ENCODE measurements around the gene CDKN1C. TPM values are rescaled to one million over a fixed set of nuclear protein-coding genes. Genes with fewer than 3 reads are reported as not detected.

CDKN1C gene
- total RNA-seq, 1 experiment from 2014 or later = 15.4 TPM

DNA sequence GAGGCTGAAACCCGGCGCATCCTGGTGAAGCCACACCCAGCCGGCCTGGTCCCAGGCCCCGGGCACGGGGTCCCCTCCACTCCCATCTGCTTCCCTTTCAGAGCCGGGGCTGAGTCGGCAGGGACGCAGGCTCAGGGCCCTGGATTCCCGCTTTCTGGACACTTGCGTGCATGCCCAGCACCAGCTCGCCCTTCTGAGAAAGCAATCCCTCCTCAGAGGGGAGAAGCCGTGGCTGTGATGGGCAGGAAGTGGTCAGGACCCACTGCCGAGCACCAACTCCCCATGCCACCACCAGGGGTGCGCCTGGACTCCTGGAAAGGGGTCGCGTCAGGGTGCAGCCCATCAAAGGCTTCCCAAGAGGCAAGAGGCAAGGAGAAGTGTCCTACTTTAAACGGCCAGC lies 15.1 kb downstream of the CDKN1C start:
- H3K56ac ChIP-seq (ENCODE audit: insufficient read length, low read depth, low read length) = no peak overlapping the region
- H4K91ac ChIP-seq (ENCODE audit: insufficient read length, low read depth, low read length) = no peak overlapping the region
- no peaks in the 10 kb centered on the region for H3K9me3 ChIP-seq (ENCODE audit: control insufficient read depth, low read depth, low read length)
- H2BK12ac ChIP-seq (ENCODE audit: insufficient read length, low read depth, low read length) = no peak overlapping the region
- H3K36me3 Mint-ChIP-seq (ENCODE audit: insufficient read depth in 1 of 3, low read depth in 3 of 3) = peaks cover 0 to 11% (median 4%) of the 10 kb centered on the region in 3 experiments; a peak in 5 of 7 replicates
- H3K4me1 ChIP-seq (ENCODE audit: insufficient read depth, low read length) = no peaks in the 10 kb centered on the region
- H2BK20ac ChIP-seq (ENCODE audit: low read depth, low read length, poor library complexity, severe bottlenecking) = no peak overlapping the region
- DNase-seq = peak; percentile 52
- H3T11ph ChIP-seq (ENCODE audit: low read length) = no peak overlapping the region
- H3K27ac ChIP-seq (ENCODE audit: insufficient read length, low read depth, low read length) = no peak overlapping the region
- no peak overlapping the region for H2AFZ ChIP-seq (ENCODE audit: low read length)
- H3K79me2 ChIP-seq (ENCODE audit: insufficient read depth, low read length) = no peaks in the 10 kb centered on the region
- no peak overlapping the region for H3K4me2 ChIP-seq (ENCODE audit: insufficient read depth, insufficient read length, low read length)
- H3K4me3 Mint-ChIP-seq = no peak overlapping the region
- H2BK120ac ChIP-seq (ENCODE audit: low read depth, low read length, poor library complexity, severe bottlenecking) = no peak overlapping the region
- H3K18ac ChIP-seq (ENCODE audit: insufficient read length, low read depth, low read length) = no peak overlapping the region
- TF ChIP-seq, protein P1, sequence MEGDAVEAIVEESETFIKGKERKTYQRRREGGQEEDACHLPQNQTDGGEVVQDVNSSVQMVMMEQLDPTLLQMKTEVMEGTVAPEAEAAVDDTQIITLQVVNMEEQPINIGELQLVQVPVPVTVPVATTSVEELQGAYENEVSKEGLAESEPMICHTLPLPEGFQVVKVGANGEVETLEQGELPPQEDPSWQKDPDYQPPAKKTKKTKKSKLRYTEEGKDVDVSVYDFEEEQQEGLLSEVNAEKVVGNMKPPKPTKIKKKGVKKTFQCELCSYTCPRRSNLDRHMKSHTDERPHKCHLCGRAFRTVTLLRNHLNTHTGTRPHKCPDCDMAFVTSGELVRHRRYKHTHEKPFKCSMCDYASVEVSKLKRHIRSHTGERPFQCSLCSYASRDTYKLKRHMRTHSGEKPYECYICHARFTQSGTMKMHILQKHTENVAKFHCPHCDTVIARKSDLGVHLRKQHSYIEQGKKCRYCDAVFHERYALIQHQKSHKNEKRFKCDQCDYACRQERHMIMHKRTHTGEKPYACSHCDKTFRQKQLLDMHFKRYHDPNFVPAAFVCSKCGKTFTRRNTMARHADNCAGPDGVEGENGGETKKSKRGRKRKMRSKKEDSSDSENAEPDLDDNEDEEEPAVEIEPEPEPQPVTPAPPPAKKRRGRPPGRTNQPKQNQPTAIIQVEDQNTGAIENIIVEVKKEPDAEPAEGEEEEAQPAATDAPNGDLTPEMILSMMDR (conservative IDR thresholded peaks at IDR 0.05) = peak; percentile 34; the same call in 2 of the 3 replicates
- no peak overlapping the region for H2AK5ac ChIP-seq (ENCODE audit: insufficient read length, low read length)
- H3K27me3 Mint-ChIP-seq (ENCODE audit: low read depth) = peaks cover 92% of the 10 kb centered on the region
- H4K5ac ChIP-seq (ENCODE audit: insufficient read length, low read depth, low read length) = no peak overlapping the region
- no peak overlapping the region for H4K8ac ChIP-seq (replicated peaks; ENCODE audit: insufficient read length, low read depth, low read length)
- H3K79me1 ChIP-seq (ENCODE audit: insufficient read depth, low read depth, low read length, poor library complexity, severe bottlenecking) = no peaks in the 10 kb centered on the region
- H3K9ac ChIP-seq (ENCODE audit: extremely low read depth, insufficient read length, low read length) = no peak overlapping the region
- no peak overlapping the region for H2BK15ac ChIP-seq (ENCODE audit: low read depth, low read length)
- H3K9me3 Mint-ChIP-seq = peaks cover 11 to 18% of the 10 kb centered on the region in 2 experiments
- H3K27me3 ChIP-seq (ENCODE audit: insufficient read depth, low read length) = peaks cover 34% of the 10 kb centered on the region
- H3K23ac ChIP-seq (ENCODE audit: insufficient read length, low read depth, low read length) = no peak overlapping the region
- WGBS (ENCODE audit: extremely low coverage, insufficient read length, low lambda C conversion rate) = no CpG with 5 or more reads among the region's 17 CpGs
- H3K23me2 ChIP-seq (ENCODE audit: insufficient read length, low read depth, low read length, poor library complexity, severe bottlenecking) = peaks cover 5% of the 10 kb centered on the region
- H3K4me1 Mint-ChIP-seq = peaks cover 38 to 46% of the 10 kb centered on the region in 2 experiments
- no peak overlapping the region for H3K4ac ChIP-seq (ENCODE audit: low read depth, low read length)
- H4K20me1 ChIP-seq (ENCODE audit: control insufficient read depth, insufficient read depth, insufficient read length) = no peaks in the 10 kb centered on the region
- H3K27ac Mint-ChIP-seq = no peak overlapping the region
- no peak overlapping the region for H2BK5ac ChIP-seq (ENCODE audit: insufficient read length, low read length)
- H3K14ac ChIP-seq (ENCODE audit: insufficient read depth, low read length) = no peak overlapping the region
